Activated effector memory CD4-positive, alpha-beta T cell treated with Interleukin-2 at 50 U/mL for 16 hours (primary cell): ENCODE measurements around the gene PRDM11.

ENCODE experiments used
- DNase-seq: peaks from one replicate; pipeline ENCODE4 v3.0.0-alpha.2; 2020

PRDM11 gene

DNA sequence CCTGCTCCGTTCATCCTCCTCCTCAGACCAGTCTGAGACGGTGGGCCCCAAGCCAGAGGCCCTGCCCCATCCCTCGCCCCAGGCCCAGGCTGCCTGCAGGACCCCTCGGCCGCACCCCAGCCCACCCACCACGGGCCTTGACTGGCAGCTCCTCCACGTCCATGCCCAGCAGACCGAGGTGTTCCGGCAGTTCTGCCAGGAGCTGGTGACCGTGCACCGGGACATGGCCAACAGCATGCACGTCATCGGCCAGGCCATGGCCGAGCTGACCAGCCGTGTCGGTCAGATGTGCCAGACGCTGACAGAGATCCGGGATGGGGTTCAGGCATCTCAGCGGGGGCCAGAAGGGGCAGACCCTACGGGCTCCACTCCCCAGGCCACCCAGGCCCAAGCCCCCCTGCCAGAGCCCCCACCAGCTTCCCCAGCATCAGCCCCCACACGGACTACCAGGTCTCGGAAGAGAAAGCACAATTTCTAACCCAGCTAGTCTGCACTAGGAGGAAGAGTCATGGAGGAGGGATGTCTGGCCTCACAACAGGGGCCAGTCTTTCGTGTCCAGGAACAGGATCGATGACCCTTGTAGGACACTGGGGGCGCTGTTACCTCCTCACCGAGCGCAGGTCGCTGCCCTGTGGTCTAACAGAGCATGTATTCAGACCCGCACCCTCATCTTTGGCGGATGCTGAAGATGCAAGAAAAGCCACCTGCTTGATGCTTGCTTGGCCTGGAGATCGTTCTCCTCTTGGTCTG is 66.3 kb downstream of the PRDM11 start:
- DNase-seq = no peak

- no peak for DNase-seq
Measured at GRCh38 chr11:45213316-45213665, 66.9 kb downstream of the PRDM11 start.

DNA sequence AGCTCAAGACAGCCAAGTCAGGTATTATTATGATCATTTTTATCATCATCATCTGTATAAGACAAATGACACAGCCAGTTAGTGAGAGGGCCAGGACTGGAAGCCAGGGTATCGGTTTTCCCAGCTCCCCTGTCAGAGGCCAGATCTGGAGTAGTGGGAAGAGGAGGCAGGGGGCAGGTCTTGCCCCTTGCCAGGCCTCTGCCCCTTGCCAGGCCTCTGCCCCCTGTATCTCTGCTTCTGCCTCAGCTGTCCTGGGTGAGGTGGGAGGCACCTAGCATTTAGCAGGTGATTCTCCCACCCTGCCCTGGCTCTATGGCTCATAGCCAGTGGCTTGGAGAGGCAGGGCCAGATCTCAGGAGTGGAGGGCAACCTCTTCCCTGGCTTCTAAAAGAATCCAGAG is 67.3 kb downstream of the PRDM11 start:
- DNase-seq = no peak

DNA sequence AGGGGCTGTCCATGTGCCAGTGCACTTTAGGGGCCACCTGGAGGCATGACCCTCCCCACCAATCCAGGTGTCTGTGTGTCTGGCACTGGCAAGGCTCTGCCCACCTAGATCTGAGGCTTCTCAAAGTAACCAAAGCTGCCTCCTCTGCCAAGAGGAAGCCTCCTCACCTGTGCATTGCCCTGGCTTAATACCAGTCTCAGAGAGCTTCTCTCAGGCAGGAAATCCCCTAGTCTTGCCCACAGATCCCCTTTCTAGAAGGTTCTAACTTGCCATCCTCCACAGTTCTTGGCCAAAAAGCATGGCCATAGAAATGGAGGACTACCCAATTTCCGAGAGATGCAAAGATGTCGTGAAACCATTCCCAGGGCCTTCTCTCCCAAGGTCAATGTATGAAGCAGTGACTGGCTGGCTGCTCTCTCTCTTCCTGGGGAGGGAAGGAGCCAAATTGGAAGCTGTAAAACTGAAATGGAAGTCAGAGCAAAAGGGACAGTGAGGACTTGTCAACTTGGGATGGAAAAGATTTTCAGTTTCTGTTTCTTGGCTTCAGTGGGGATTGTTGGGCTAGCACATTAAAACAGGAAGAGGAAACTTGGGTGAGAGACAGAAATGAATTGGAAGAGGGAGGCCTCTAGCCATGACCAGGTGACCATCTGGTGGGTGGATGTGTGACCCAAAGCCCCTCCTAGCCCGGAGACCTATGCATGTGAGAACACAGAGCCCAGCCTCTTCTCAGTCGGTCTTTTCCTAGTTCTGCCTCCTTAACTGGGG is 68.8 kb downstream of the PRDM11 start:
- DNase-seq = no peak

GRCh38 chr11:45216031-45216430 is 69.6 kb downstream of the PRDM11 start:
- no peak for DNase-seq

GRCh38 chr11:45216901-45217300 is 70.5 kb downstream of the PRDM11 start:
- DNase-seq = no peak

GRCh38 chr11:45217991-45218390 is 71.6 kb downstream of the PRDM11 start:
- DNase-seq = no peak

DNA sequence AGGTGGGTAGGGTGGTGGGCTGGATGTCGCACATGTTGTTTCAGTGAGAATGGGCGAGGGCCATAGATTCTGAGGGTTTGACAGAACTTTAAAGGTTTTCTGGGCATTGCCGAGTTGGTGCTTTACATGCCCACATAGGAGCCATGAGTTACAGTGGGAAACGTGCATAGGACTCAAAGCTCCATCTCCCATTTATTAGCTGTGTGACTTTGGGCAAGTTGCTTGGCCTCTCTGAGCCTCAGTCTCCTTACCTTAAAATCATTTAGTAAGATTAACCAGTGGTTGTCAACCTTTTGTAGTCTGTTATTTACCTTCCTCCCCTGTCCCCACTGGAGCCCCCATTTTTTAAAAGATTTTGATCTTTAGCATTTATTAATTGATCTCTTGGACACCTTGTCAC is 72.3 kb downstream of the PRDM11 start:
- DNase-seq = no peak

DNA sequence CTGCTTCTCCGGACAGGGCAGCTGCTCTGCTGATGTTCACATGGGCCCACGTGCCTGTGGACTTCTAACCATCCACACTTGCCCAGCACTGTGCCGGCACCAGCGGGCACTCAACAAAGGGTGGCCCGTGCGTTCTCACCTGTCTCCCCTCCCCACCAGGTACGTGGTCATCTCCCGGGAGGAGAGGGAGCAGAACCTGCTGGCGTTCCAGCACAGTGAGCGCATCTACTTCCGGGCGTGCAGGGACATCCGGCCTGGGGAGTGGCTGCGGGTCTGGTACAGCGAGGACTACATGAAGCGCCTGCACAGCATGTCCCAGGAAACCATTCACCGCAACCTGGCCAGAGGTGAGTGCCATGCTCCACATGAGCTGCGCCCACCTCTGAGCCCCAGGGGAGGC is 73.0 kb downstream of the PRDM11 start:
- no peak for DNase-seq

- no peak for DNase-seq
Measured at GRCh38 chr11:45223496-45223895, 77.1 kb downstream of the PRDM11 start.

- no peak for DNase-seq
Measured at GRCh38 chr11:45224766-45225165, 78.3 kb downstream of the PRDM11 start.

DNA sequence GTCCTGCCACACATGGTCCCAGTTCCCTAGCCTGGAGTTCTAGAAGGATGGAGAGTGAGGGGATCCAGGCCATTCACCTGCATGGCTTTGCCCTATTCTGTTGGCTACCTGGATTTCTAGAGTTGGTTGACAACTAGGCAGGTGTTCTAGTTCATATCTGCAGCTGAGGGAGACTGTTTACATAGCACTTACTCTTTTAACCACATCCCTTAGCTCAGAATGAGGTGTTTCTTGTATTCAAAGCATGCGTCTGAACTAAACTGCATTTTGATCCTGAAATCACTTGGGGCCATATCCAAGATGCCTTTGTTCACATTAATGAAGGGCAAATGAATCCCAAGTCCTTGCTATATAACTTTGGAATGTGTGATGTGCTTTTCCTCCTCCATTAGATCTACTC is 78.8 kb downstream of the PRDM11 start:
- no peak for DNase-seq

DNA sequence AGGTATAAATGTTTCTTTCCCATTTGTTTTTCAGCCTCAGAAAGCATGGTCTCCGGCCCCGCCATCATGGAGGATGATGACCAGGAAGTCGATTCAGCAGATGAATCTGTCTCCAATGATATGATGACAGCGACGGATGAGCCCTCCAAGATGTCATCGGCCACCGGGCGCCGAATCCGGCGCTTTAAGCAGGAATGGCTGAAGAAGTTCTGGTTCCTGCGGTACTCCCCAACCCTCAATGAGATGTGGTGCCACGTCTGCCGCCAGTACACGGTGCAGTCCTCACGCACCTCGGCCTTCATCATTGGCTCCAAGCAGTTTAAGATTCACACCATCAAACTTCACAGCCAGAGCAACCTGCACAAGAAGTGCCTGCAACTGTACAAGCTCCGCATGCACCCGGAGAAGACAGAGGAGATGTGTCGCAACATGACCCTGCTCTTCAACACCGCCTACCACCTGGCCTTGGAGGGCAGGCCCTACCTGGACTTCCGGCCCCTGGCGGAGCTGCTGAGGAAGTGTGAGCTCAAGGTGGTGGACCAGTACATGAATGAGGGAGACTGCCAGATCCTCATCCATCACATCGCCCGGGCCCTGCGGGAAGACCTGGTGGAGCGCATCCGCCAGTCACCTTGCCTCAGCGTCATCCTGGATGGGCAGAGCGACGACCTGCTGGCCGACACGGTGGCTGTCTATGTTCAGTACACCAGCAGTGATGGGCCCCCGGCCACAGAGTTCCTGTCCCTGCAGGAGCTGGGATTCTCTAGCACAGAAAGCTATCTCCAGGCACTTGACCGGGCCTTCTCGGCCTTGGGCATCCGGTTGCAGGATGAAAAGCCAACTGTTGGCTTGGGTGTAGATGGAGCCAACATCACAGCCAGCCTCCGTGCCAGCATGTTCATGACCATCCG is 79.8 kb downstream of the PRDM11 start:
- DNase-seq = no peak

GRCh38 chr11:45226901-45227300 is 80.5 kb downstream of the PRDM11 start:
- no peak for DNase-seq

- no peak for DNase-seq
Measured at GRCh38 chr11:45227836-45228235, 81.4 kb downstream of the PRDM11 start.

DNA sequence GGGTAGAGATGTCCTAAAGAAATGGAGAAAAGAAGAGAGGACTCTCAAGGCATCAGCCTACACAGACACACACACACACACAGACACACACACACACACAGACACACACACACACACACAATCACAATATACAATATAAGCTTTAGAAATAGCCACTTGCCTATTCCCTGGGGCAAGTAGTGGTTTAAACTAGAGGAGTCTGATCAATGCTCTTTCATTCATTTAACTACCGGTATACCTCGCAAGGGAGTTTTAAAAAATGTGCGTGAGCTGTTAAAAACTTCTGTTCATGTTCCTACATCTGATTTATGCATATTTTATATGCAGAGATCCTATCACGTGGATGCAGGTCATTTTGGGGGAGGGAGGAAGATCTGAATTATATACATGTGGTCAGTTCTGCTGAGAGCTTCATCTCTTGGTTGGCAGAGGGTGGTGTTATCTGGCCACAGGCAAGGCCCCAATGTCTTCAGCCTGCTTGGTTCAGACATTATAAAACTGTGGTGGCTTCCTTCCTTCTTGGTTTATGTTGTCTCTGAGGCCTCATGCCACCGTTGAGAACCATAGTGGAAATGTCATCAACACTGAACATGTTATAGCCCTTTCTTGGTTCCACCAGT is 83.1 kb downstream of the PRDM11 start:
- DNase-seq = no peak

DNA sequence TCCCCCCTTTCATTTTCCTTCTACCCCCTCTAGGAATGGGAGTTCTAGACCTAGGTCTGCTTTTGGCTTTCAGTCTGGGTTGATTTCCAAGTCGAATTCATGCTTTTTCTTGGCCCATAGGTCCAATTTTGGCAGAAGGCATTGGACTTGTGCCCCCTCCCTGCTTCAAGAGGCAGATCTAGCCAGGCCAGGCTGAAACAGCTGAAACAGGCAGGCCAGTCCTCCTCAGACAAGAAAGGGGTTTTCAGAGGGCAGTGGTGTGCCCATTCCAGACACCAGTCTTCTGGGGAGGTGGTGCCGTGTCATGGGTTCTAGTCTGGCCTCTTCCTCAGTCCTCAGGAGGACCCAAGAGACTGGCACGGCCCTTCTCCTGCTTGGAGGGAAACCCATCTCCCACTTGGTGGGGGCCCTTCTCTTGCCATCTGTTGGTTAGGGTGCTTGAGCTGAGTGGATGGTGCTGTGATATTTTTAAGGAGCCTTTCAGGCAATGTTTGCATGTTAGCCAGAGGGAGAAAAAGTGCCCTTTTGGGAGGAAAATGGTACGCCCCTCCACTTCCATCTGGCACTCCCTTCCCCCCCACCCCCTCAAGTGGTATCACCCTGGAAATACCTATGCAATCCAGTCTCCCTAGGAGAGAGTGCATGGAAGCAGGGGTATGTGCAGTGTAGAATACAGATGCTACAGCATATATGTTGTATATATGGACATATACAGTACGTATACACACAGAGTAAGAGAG is 86.1 kb downstream of the PRDM11 start:
- no peak for DNase-seq

DNA sequence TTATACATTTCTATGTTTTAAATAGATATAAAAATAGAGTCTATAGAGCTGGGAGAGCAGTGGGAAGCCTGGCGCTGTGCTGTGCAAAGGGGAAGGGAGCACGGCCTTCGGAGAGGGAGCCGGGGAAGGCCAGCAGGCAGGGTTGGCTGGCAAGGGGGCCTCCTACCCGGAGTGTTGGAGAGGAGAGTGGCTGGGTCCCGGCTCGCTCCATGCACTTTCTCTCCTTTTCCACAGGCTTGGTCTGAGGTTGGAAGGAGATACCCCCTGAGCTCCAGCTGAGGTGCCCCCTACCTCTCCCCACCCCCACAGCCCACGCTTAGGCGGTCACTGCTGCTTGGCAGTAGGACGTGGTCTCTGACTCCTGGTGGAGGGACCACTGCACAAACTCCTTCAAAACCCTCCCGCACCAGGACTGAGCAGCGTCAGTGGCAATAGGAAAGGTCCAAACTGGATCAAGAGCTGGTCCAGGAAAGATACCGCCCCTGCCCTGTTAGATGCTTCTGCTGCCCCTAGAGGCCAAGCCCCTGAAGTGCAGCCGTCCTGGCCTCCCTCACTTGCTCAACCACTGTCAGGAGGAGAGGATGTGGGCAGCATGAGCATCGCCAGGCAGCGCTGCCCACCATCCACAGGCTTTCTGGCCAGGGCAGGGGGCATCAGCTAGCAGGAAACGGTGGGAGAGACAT is 86.8 kb downstream of the PRDM11 start:
- peak; percentile 35 for DNase-seq

GRCh38 chr11:45233804-45234170 is 87.3 kb downstream of the PRDM11 start:
- DNase-seq = no peak

DNA sequence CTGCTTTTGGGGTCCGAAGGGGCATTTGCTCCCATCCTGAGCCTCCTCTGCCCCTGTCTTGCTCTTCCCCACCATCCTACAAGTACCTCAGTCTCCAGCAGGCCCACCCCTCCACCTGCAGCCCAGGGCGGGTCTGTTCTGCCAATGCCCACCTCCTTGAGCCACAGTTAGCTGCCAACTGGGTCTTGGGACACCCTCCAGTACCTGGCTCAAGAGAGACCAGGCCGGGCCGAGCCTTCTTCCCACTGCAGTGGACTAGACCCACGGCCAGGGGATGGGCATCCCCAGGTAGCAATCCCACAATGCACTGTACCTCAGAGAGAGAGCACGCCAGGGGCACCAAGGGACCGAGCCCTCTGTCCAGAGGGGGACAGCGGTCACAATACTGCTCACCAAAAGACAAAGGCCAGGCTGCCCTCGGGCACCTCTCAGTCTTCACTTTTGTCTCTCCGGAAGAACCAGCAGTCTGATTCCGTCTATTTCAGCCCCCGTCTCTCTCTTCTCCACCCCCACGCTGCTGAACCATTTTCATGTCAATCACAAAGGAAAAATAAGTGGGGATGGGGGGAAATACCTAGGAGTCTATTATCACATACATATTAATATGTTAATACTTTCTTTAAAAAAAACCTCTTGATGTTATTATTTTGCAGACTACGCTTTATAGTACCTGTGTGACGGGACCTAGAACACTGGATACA is 88.0 kb downstream of the PRDM11 start:
- DNase-seq = no peak

- DNase-seq = no peak
Measured at GRCh38 chr11:45237711-45238315, 91.4 kb downstream of the PRDM11 start.
